WTC11 (cell line): ENCODE measurements around the gene ORC4. TPM values are rescaled to one million over a fixed set of nuclear protein-coding genes. Genes with fewer than 3 reads are reported as not detected.

Source experiments
- ATAC-seq: fragments of 200-7000 bp; cut with Tn5 transposase; 2 replicates; pipeline ENCODE4 v1.10.0; 2021; ENCODE audit warnings: mild to moderate bottlenecking, moderate library complexity
- CTCF ChIA-PET: fragments of 300-600 bp; sonication (Branson Sonifier 250); formaldehyde crosslinking; loops from one replicate; lab custom pipeline; 2021; ENCODE audit warnings: antibody characterized with exemption; lab: Charles Lee
- POLR2A ChIA-PET: fragments of 350-600 bp; sonication (Branson Sonifier 250); formaldehyde crosslinking; loops from one replicate; lab custom pipeline; 2021; ENCODE audit warnings: antibody characterized with exemption; lab: Charles Lee
- DNase-seq: peaks from one replicate; pipeline ENCODE4 v3.0.0; 2021; ENCODE audit warnings: low spot score
- H3K27ac Mint-ChIP-seq: 2 replicates; pipeline ENCODE4 v1.8.0; 2021; ENCODE audit warnings: mixed read lengths
- H3K27me3 Mint-ChIP-seq: 2 replicates; pipeline ENCODE4 v1.8.0; 2021; ENCODE audit warnings: low read depth, mild to moderate bottlenecking, moderate library complexity, mixed read lengths
- H3K36me3 Mint-ChIP-seq: 2 replicates; pipeline ENCODE4 v1.8.0; 2021; ENCODE audit warnings: mixed read lengths
- H3K4me1 Mint-ChIP-seq: 2 replicates; pipeline ENCODE4 v1.8.0; 2022; ENCODE audit warnings: mixed read lengths
- H3K4me3 Mint-ChIP-seq: 2 replicates; pipeline ENCODE4 v1.8.0; 2021; ENCODE audit warnings: mild to moderate bottlenecking, moderate library complexity, mixed read lengths
- H3K9me3 Mint-ChIP-seq: 2 replicates; pipeline ENCODE4 v1.8.0; 2021; ENCODE audit warnings: mixed read lengths
- CBFB ChIP-seq: sonication (generic); formaldehyde crosslinking; IDR thresholded peaks from 2 replicates; pipeline ENCODE4 v1.8.1; 2022; ENCODE audit warnings: mild to moderate bottlenecking, low read depth, missing genetic modification reagents
- CREB1 ChIP-seq: sonication (generic); formaldehyde crosslinking; IDR thresholded peaks from 2 replicates; pipeline ENCODE4 v1.8.0; 2023; ENCODE audit warnings: mild to moderate bottlenecking, missing genetic modification reagents
- FOXK1 ChIP-seq: sonication (generic); formaldehyde crosslinking; IDR thresholded peaks from 2 replicates; pipeline ENCODE4 v1.8.0; 2022; ENCODE audit warnings: mild to moderate bottlenecking, moderate library complexity, missing genetic modification reagents
- GTF2I ChIP-seq: fragments of 250-450 bp; sonication (Bioruptor Pico); conservative IDR thresholded peaks from 2 replicates; pipeline ENCODE4 v1.4.0; 2021; ENCODE audit warnings: mild to moderate bottlenecking
- MXD4 ChIP-seq: fragments of 250-450 bp; sonication (Bioruptor Pico); IDR thresholded peaks from 2 replicates; pipeline ENCODE4 v1.8.0; 2021; ENCODE audit warnings: mild to moderate bottlenecking, moderate library complexity, borderline replicate concordance
- NR1H2 ChIP-seq: sonication (generic); formaldehyde crosslinking; IDR thresholded peaks from 2 replicates; pipeline ENCODE4 v1.9.0; 2021; ENCODE audit warnings: mild to moderate bottlenecking, moderate library complexity, missing genetic modification reagents
- OVOL2 ChIP-seq: fragments of 250-450 bp; sonication (Bioruptor Pico); IDR thresholded peaks from 2 replicates; pipeline ENCODE4 v1.9.0; 2021; ENCODE audit warnings: mild to moderate bottlenecking, borderline replicate concordance
- SMAD3 ChIP-seq: sonication (generic); formaldehyde crosslinking; IDR thresholded peaks from 2 replicates; pipeline ENCODE4 v1.8.0; 2022; ENCODE audit warnings: missing genetic modification reagents, mild to moderate bottlenecking, borderline replicate concordance
- TEAD1 ChIP-seq: sonication (generic); formaldehyde crosslinking; IDR thresholded peaks from 2 replicates; pipeline ENCODE4 v1.8.0; 2022; ENCODE audit warnings: mild to moderate bottlenecking, missing genetic modification reagents
- ZNF232 ChIP-seq: sonication (generic); formaldehyde crosslinking; IDR thresholded peaks from 2 replicates; pipeline ENCODE4 v1.8.0; 2022; ENCODE audit warnings: mild to moderate bottlenecking, missing genetic modification reagents
- ZNF416 ChIP-seq: fragments of 250-450 bp; sonication (Bioruptor Pico); IDR thresholded peaks from 2 replicates; pipeline ENCODE4 v1.9.0; 2021; ENCODE audit warnings: mild to moderate bottlenecking, inconsistent platforms
- total RNA-seq: library from RNA; stranded (reverse); gene quantifications from 3 replicates; pipeline ENCODE4 v1.2.3, GENCODE V29; 2021
- TF ChIP-seq, protein P1 (sequence below): sonication (generic); formaldehyde crosslinking; IDR thresholded peaks from 2 replicates; pipeline ENCODE4 v1.8.0; 2023; ENCODE audit warnings: mild to moderate bottlenecking, missing genetic modification reagents
- TF ChIP-seq, protein P2 (sequence below): sonication (generic); formaldehyde crosslinking; IDR thresholded peaks from 2 replicates; pipeline ENCODE4 v1.8.1; 2023; ENCODE audit warnings: mild to moderate bottlenecking, missing genetic modification reagents, moderate library complexity
- TF ChIP-seq, protein P3 (sequence below): fragments of 250-450 bp; sonication (Bioruptor Pico); conservative IDR thresholded peaks from 2 replicates; pipeline ENCODE4 v1.9.0; 2021; ENCODE audit warnings: mild to moderate bottlenecking
- TF ChIP-seq, protein P4 (sequence below): sonication (generic); formaldehyde crosslinking; IDR thresholded peaks from 2 replicates; pipeline ENCODE4 v1.8.0; 2022; ENCODE audit warnings: mild to moderate bottlenecking, missing genetic modification reagents
- TF ChIP-seq, protein P5 (sequence below): sonication (generic); formaldehyde crosslinking; IDR thresholded peaks from 2 replicates; pipeline ENCODE4 v1.8.0; 2022; ENCODE audit warnings: missing genetic modification reagents

Gene ORC4
- total RNA-seq, 1 experiment from 2014 or later = 57.9 TPM

DNA sequence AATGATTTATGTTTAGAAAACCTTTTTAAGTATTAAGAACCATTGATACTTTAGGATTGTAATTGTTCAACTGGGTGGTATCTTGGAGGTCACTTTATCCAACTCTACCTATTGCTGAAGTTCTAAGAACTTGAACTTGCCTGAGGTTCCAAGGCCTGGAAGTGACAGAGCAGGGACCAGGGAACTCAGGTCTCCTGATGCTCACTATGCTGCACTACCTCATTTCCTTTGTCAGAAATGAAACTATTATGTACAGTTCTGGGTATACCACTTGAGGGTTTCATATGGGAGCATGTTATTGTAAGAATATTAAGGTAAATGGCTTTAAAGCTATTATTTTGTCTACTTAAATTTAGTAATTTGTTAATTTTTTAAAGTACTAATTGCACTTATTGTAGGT lies 3.3 kb upstream of the ORC4 start (continued):
- TF ChIP-seq MXD4 (CRISPR knock-in tag) (no peak), NR1H2 (CRISPR knock-in tag) (no peak), FOXK1 (CRISPR knock-in tag) (no peak)
- TF ChIP-seq, all 79 proteins: peak for 0

DNA sequence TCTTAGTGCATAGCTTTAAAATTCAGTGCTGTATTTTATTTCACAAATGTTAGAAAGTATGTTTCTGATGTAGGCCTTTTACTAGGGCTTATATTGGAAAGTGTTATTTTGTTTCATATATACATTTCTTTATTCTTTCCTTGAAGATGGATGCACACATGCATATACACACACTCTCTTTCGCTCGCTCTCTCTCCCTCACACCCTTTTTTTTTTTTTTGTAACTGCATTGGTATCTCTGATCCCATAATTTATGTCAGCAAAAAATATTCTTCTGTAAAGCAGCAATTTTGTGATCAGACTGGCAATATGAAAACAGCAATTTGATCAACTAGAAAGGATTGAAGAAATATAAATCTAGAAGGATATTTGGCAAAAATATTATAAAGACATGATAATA lies 2.3 kb upstream of the ORC4 start:
- peak overlapping the region; percentile 41; the same call in 1 of the 2 replicates for H3K27ac Mint-ChIP-seq
- DNase-seq = no peak
- TF ChIP-seq, protein P1, sequence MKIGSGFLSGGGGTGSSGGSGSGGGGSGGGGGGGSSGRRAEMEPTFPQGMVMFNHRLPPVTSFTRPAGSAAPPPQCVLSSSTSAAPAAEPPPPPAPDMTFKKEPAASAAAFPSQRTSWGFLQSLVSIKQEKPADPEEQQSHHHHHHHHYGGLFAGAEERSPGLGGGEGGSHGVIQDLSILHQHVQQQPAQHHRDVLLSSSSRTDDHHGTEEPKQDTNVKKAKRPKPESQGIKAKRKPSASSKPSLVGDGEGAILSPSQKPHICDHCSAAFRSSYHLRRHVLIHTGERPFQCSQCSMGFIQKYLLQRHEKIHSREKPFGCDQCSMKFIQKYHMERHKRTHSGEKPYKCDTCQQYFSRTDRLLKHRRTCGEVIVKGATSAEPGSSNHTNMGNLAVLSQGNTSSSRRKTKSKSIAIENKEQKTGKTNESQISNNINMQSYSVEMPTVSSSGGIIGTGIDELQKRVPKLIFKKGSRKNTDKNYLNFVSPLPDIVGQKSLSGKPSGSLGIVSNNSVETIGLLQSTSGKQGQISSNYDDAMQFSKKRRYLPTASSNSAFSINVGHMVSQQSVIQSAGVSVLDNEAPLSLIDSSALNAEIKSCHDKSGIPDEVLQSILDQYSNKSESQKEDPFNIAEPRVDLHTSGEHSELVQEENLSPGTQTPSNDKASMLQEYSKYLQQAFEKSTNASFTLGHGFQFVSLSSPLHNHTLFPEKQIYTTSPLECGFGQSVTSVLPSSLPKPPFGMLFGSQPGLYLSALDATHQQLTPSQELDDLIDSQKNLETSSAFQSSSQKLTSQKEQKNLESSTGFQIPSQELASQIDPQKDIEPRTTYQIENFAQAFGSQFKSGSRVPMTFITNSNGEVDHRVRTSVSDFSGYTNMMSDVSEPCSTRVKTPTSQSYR (CRISPR knock-in tag) = no peak
- TF ChIP-seq, protein P2, sequence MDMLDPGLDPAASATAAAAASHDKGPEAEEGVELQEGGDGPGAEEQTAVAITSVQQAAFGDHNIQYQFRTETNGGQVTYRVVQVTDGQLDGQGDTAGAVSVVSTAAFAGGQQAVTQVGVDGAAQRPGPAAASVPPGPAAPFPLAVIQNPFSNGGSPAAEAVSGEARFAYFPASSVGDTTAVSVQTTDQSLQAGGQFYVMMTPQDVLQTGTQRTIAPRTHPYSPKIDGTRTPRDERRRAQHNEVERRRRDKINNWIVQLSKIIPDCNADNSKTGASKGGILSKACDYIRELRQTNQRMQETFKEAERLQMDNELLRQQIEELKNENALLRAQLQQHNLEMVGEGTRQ = no peak
- TF ChIP-seq, protein P3, sequence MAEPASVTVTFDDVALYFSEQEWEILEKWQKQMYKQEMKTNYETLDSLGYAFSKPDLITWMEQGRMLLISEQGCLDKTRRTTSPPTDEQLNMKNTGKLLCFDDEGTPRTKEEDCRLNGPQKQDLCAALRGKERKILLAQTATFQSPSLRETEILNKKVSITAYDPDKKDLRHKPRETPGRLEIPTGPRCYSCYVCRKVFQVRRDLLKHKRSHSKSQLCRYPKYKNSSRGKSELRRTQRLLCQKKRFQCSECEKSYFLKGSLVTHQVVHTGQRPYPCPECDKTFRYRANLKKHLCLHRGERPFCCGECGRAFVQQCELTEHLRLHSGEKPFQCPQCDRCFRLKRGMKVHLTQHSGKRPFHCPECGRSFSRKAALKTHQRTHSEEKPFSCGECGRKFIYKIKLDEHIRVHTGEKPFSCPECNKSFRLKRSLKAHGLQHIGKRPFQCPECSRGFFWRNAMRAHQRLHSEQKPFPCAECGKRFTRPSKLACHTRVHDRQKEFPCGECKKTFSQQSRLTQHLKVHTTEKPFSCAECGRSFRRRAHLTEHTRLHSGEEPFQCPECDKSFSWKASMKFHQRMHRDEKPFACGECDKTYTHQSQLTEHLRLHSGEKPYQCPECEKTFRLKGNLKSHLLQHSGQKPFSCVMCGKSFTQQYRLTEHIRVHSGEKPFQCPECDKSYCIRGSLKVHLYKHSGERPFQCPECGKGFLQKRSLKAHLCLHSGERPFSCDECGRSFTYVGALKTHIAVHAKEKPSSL (CRISPR knock-in tag) = no peak
- TF ChIP-seq ZNF416 (CRISPR knock-in tag) = no peak
- TF ChIP-seq SMAD3 = no peak
- TF ChIP-seq, protein P4, sequence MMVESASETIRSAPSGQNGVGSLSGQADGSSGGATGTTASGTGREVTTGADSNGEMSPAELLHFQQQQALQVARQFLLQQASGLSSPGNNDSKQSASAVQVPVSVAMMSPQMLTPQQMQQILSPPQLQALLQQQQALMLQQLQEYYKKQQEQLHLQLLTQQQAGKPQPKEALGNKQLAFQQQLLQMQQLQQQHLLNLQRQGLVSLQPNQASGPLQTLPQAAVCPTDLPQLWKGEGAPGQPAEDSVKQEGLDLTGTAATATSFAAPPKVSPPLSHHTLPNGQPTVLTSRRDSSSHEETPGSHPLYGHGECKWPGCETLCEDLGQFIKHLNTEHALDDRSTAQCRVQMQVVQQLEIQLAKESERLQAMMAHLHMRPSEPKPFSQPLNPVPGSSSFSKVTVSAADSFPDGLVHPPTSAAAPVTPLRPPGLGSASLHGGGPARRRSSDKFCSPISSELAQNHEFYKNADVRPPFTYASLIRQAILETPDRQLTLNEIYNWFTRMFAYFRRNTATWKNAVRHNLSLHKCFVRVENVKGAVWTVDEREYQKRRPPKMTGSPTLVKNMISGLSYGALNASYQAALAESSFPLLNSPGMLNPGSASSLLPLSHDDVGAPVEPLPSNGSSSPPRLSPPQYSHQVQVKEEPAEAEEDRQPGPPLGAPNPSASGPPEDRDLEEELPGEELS = no peak
- TF ChIP-seq CREB1 = no peak
- no peak for TF ChIP-seq TEAD1 (CRISPR knock-in tag)
- no peak for TF ChIP-seq GTF2I
- no peak for TF ChIP-seq NR1H2 (CRISPR knock-in tag)
- TF ChIP-seq, protein P5, sequence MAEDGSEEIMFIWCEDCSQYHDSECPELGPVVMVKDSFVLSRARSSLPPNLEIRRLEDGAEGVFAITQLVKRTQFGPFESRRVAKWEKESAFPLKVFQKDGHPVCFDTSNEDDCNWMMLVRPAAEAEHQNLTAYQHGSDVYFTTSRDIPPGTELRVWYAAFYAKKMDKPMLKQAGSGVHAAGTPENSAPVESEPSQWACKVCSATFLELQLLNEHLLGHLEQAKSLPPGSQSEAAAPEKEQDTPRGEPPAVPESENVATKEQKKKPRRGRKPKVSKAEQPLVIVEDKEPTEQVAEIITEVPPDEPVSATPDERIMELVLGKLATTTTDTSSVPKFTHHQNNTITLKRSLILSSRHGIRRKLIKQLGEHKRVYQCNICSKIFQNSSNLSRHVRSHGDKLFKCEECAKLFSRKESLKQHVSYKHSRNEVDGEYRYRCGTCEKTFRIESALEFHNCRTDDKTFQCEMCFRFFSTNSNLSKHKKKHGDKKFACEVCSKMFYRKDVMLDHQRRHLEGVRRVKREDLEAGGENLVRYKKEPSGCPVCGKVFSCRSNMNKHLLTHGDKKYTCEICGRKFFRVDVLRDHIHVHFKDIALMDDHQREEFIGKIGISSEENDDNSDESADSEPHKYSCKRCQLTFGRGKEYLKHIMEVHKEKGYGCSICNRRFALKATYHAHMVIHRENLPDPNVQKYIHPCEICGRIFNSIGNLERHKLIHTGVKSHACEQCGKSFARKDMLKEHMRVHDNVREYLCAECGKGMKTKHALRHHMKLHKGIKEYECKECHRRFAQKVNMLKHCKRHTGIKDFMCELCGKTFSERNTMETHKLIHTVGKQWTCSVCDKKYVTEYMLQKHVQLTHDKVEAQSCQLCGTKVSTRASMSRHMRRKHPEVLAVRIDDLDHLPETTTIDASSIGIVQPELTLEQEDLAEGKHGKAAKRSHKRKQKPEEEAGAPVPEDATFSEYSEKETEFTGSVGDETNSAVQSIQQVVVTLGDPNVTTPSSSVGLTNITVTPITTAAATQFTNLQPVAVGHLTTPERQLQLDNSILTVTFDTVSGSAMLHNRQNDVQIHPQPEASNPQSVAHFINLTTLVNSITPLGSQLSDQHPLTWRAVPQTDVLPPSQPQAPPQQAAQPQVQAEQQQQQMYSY (CRISPR knock-in tag) = no peak
- TF ChIP-seq ZNF232 = no peak
- TF ChIP-seq OVOL2 = no peak
- TF ChIP-seq CBFB (CRISPR knock-in tag) = no peak
- TF ChIP-seq MXD4 (CRISPR knock-in tag) = no peak
- TF ChIP-seq, all 79 proteins: peak for 0
- Mint-ChIP-seq H3K4me1 (peaks cover 33% of the 10 kb centered on the region), H3K4me3 (peak overlapping the region; percentile 100), H3K36me3 (no peaks in the 10 kb centered on the region), H3K9me3 (no peaks in the 10 kb centered on the region), H3K27me3 (no peaks in the 10 kb centered on the region)
- ATAC-seq = no peak
- CTCF ChIA-PET = no interaction called here
- POLR2A ChIA-PET = no interaction called here
